HEK293T (cell line): ENCODE results near the gene COL6A3.

Experiments
- ARNT ChIP-seq: fragments of 450-650 bp; IDR thresholded peaks from 2 replicates; pipeline ENCODE4 v1.6.1; 2017; ENCODE audit warnings: mild to moderate bottlenecking
- BHLHE40 ChIP-seq: fragments of 450-650 bp; IDR thresholded peaks from 2 replicates; pipeline ENCODE4 v1.6.1; 2016; ENCODE audit warnings: mild to moderate bottlenecking, moderate library complexity, borderline replicate concordance
- FOXA1 ChIP-seq: fragments of 450-650 bp; IDR thresholded peaks from 2 replicates; pipeline ENCODE4 v1.6.1; 2016; ENCODE audit warnings: mild to moderate bottlenecking
- FOXK2 ChIP-seq: fragments of 450-650 bp; IDR thresholded peaks from 2 replicates; pipeline ENCODE4 v1.6.1; 2016; ENCODE audit warnings: mild to moderate bottlenecking
- FOXM1 ChIP-seq: fragments of 450-650 bp; IDR thresholded peaks from 2 replicates; pipeline ENCODE4 v1.6.1; 2017; ENCODE audit warnings: mild to moderate bottlenecking, borderline replicate concordance
- SP1 ChIP-seq: fragments of 450-650 bp; IDR thresholded peaks from 2 replicates; pipeline ENCODE4 v1.6.1; 2017
- SUZ12 ChIP-seq: fragments of 450-650 bp; IDR thresholded peaks from 2 replicates; pipeline ENCODE4 v1.6.1; 2016; ENCODE audit warnings: mild to moderate bottlenecking
- TARDBP ChIP-seq: fragments of 450-650 bp; IDR thresholded peaks from 2 replicates; pipeline ENCODE4 v1.6.1; 2016
- ZNF384 ChIP-seq: fragments of 450-650 bp; IDR thresholded peaks from 2 replicates; pipeline ENCODE4 v1.6.1; 2016
- TF ChIP-seq, protein P1 (sequence below): fragments of 450-650 bp; IDR thresholded peaks from 2 replicates; pipeline ENCODE4 v1.6.1; 2016

DNA sequence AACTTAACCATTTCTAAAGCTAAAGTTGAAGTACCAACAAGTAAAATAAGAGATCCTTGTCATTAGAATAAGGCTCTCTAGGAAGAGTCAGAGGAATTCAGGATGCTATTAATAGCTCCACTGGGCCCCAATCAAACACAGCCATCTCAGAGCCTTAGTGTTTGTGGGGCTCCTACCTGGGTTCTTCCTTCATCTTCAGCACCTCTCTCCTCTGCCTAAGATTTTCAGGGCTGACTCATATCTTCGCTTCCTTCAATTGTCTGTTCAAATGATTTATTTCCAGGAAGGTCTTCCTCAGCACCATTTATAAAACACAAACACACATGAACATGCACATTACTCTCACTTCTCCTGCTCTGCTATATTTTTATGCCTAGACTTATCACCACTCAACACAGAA, 119.5 kb downstream of the COL6A3 start:
- TF ChIP-seq TARDBP (no peak), FOXA1 (no peak), FOXK2 (no peak), SP1 (no peak), FOXM1 (no peak), BHLHE40 (no peak), ARNT (no peak), ZNF384 (no peak), SUZ12 (no peak)
- TF ChIP-seq, protein P1, sequence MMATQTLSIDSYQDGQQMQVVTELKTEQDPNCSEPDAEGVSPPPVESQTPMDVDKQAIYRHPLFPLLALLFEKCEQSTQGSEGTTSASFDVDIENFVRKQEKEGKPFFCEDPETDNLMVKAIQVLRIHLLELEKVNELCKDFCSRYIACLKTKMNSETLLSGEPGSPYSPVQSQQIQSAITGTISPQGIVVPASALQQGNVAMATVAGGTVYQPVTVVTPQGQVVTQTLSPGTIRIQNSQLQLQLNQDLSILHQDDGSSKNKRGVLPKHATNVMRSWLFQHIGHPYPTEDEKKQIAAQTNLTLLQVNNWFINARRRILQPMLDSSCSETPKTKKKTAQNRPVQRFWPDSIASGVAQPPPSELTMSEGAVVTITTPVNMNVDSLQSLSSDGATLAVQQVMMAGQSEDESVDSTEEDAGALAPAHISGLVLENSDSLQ, result no peak
